Measurements from ENCODE around the gene ABCA13.

The ABCA13 gene

GRCh38 chr7:48384180-48384752 lies 213.0 kb downstream of the ABCA13 start:
- TF ChIP-seq CTCF (IDR thresholded peaks at IDR 0.05; ENCODE audit: insufficient read depth, low read length, missing control alignments), result no peak
- ChIA-PET CTCF (no interaction called here), POLR2A (no interaction called here)
- DNase-seq (ENCODE audit: low read depth, low spot score), result no peak
- no peak overlapping the region for H3K4me3 ChIP-seq (ENCODE audit: low read depth, low read length)

- no peak for TF ChIP-seq CTCF (IDR thresholded peaks at IDR 0.05; ENCODE audit: insufficient read depth, low read length, missing control alignments)
Observed at GRCh38 chr7:48387932-48388331, 216.7 kb downstream of the ABCA13 start.

GRCh38 chr7:48388911-48389310 lies 217.7 kb downstream of the ABCA13 start:
- no peak for TF ChIP-seq CTCF (IDR thresholded peaks at IDR 0.05; ENCODE audit: insufficient read depth, low read length, missing control alignments)
- ChIA-PET CTCF (no interaction called here), POLR2A (no interaction called here)
- DNase-seq (ENCODE audit: low read depth, low spot score), result no peak
- H3K4me3 ChIP-seq (ENCODE audit: low read depth, low read length), result no peak overlapping the region

More at GRCh38 chr7:48387932-48388331, 216.7 kb downstream of the ABCA13 start:
- DNase-seq (ENCODE audit: low read depth, low spot score), result no peak
- ChIA-PET POLR2A (no interaction called here), CTCF (no interaction called here)
- H3K4me3 ChIP-seq (ENCODE audit: low read depth, low read length), result no peak overlapping the region

GRCh38 chr7:48389977-48390376 lies 218.7 kb downstream of the ABCA13 start:
- no peak for DNase-seq (ENCODE audit: low read depth, low spot score)
- POLR2A ChIA-PET, result no interaction called here

GRCh38 chr7:48390388-48391327 lies 219.4 kb downstream of the ABCA13 start:
- POLR2A ChIA-PET, result no interaction called here

More at GRCh38 chr7:48389977-48390376, 218.7 kb downstream of the ABCA13 start:
- H3K4me3 ChIP-seq (ENCODE audit: low read depth, low read length), result no peak overlapping the region
- no peak for TF ChIP-seq CTCF (IDR thresholded peaks at IDR 0.05; ENCODE audit: insufficient read depth, low read length, missing control alignments)
- CTCF ChIA-PET, result no interaction called here

More at GRCh38 chr7:48390388-48391327, 219.4 kb downstream of the ABCA13 start:
- no peak for DNase-seq (ENCODE audit: low read depth, low spot score)
- CTCF ChIA-PET, result no interaction called here
- no peak for TF ChIP-seq CTCF (IDR thresholded peaks at IDR 0.05; ENCODE audit: insufficient read depth, low read length, missing control alignments)
- H3K4me3 ChIP-seq (ENCODE audit: low read depth, low read length), result no peak overlapping the region
